ENCODE data around the gene ARL13A.

GRCh38 chrX:100944601-100945000 is 24.9 kb upstream of the ARL13A start:
- TF ChIP-seq CTCF (IDR thresholded peaks at IDR 0.05), result no peak
- TF ChIP-seq POLR2A (IDR thresholded peaks at IDR 0.05), result no peak
- TF ChIP-seq EP300 (IDR thresholded peaks at IDR 0.05; ENCODE audit: low read depth), result no peak

Data from transverse colon (tissue), 3 donors.